ENCODE measurements around the gene ABCA4. TPM values are rescaled to one million over a fixed set of nuclear protein-coding genes. Genes with fewer than 3 reads are reported as not detected.

The ABCA4 gene
- total RNA-seq, 1 donor from 2014 or later: 1.2 TPM

DNA sequence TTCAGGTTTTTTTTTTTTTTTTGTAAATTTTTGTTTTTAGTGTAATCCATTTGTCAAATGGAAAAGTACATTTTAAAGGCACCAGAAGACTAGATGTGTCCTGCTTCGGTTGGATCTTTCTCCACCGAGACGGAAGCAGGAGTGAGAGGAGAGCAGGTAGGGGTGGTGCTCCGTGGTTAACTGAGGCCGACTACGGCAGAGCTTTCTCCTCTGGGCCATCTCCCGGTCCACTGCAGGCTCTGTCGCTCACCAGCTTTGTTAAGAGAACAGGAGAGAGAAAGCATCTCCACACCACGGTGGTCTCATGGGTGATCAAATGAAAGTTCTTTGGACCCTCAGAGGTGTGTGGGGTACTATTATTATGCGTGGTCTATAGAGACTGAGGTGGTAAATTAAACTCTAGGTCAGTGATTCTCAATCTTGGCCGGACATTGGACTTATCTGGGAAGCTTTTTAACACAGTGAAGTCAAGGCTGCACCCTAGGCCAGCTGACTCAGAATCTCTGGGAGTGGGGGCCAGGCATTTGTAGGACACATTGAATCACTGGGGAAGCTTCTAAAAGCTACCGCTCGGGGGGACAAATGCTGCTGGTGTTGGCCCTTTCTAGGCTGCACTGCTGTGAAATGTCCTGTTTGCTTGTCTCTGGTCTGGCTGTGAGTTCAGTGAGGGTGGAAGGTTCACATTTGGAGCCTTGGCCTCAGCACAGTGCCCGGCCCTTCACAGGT lies 25.0 kb downstream of the ABCA4 start:
- H3K36me3 ChIP-seq: no peaks in the 10 kb centered on the region
- H3K27me3 Mint-ChIP-seq (ENCODE audit: insufficient read depth, low read depth): peaks cover 13% of the 10 kb centered on the region
- no peaks in the 10 kb centered on the region for H3K9me3 Mint-ChIP-seq
- no peaks in the 10 kb centered on the region for H3K9me3 ChIP-seq (ENCODE audit: low read depth)
- H3K27me3 ChIP-seq: no peaks in the 10 kb centered on the region
- H2AFZ ChIP-seq (replicated peaks): no peak overlapping the region
- no peak overlapping the region for H3K4me3 ChIP-seq
- peaks cover 18% of the 10 kb centered on the region for H3F3A ChIP-seq (ENCODE audit: low read depth)
- H4K20me1 ChIP-seq (ENCODE audit: low read depth): no peaks in the 10 kb centered on the region
- peak overlapping the region; percentile 34 for H3K4me3 Mint-ChIP-seq
- H3K27ac ChIP-seq: no peak overlapping the region
- H3K79me2 ChIP-seq (ENCODE audit: low read depth): no peaks in the 10 kb centered on the region
- TF ChIP-seq EZH2phosphoT487 (IDR thresholded peaks at IDR 0.05) (no peak), EZH2 (IDR thresholded peaks at IDR 0.05) (no peak)
- TF ChIP-seq, protein P1, sequence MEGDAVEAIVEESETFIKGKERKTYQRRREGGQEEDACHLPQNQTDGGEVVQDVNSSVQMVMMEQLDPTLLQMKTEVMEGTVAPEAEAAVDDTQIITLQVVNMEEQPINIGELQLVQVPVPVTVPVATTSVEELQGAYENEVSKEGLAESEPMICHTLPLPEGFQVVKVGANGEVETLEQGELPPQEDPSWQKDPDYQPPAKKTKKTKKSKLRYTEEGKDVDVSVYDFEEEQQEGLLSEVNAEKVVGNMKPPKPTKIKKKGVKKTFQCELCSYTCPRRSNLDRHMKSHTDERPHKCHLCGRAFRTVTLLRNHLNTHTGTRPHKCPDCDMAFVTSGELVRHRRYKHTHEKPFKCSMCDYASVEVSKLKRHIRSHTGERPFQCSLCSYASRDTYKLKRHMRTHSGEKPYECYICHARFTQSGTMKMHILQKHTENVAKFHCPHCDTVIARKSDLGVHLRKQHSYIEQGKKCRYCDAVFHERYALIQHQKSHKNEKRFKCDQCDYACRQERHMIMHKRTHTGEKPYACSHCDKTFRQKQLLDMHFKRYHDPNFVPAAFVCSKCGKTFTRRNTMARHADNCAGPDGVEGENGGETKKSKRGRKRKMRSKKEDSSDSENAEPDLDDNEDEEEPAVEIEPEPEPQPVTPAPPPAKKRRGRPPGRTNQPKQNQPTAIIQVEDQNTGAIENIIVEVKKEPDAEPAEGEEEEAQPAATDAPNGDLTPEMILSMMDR (IDR thresholded peaks at IDR 0.05): no peak
- no peak for DNase-seq (ENCODE audit: low spot score)
- no peak overlapping the region for H3K4me2 ChIP-seq
- peaks cover 2% of the 10 kb centered on the region for H3K36me3 Mint-ChIP-seq
- H3K4me1 ChIP-seq: peaks cover 34% of the 10 kb centered on the region
- H3K27ac Mint-ChIP-seq: peak overlapping the region; percentile 94
- no peak overlapping the region for H3K9ac ChIP-seq
- H3K4me1 Mint-ChIP-seq: peaks cover 68% of the 10 kb centered on the region

DNA sequence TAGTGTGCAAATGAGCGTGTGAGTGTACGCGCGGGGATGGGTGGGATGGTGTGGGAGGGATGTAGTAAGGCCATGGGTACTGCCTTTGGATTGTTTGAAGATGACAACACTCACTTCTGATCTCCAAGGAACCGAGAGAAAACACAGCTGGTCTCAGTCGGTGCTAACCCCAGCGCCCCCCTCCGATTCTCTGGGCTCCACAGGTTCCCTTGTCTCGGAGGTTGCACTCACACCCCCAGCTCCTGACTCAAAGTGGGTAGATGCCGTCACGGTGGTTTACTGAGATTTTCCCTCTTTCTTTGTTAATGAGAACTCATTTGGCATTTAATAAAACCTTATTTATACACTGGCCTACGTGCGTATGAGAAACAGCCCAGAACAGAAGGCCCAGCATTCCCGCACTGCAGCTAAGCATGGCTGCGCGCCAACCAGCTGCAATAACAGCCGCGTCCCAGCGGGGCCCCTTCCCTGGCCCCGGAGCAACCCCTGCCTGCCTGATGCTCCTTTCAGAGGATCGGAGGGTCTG lies 25.8 kb downstream of the ABCA4 start:
- Histone ChIP-seq H3K9ac (no peak overlapping the region), H3K27ac (no peak overlapping the region), H3K4me2 (no peak overlapping the region), H2AFZ (replicated peaks) (no peak overlapping the region), H3K79me2 (ENCODE audit: low read depth) (no peaks in the 10 kb centered on the region), H4K20me1 (ENCODE audit: low read depth) (no peaks in the 10 kb centered on the region), H3F3A (ENCODE audit: low read depth) (peaks cover 18% of the 10 kb centered on the region), H3K27me3 (no peaks in the 10 kb centered on the region), H3K36me3 (no peaks in the 10 kb centered on the region), H3K4me1 (peaks cover 34% of the 10 kb centered on the region), H3K9me3 (ENCODE audit: low read depth) (no peaks in the 10 kb centered on the region), H3K4me3 (no peak overlapping the region)
- peaks cover 75% of the 10 kb centered on the region for H3K4me1 Mint-ChIP-seq
- TF ChIP-seq, protein P1 (IDR thresholded peaks at IDR 0.05): no peak
- TF ChIP-seq EZH2phosphoT487 (IDR thresholded peaks at IDR 0.05) (no peak), EZH2 (IDR thresholded peaks at IDR 0.05) (no peak)
- peaks cover 9% of the 10 kb centered on the region for H3K27me3 Mint-ChIP-seq (ENCODE audit: insufficient read depth, low read depth)
- H3K27ac Mint-ChIP-seq: peak overlapping the region; percentile 74
- no peak overlapping the region for H3K4me3 Mint-ChIP-seq
- DNase-seq (ENCODE audit: low spot score): no peak
- peaks cover 2% of the 10 kb centered on the region for H3K36me3 Mint-ChIP-seq
- H3K9me3 Mint-ChIP-seq: no peaks in the 10 kb centered on the region

DNA sequence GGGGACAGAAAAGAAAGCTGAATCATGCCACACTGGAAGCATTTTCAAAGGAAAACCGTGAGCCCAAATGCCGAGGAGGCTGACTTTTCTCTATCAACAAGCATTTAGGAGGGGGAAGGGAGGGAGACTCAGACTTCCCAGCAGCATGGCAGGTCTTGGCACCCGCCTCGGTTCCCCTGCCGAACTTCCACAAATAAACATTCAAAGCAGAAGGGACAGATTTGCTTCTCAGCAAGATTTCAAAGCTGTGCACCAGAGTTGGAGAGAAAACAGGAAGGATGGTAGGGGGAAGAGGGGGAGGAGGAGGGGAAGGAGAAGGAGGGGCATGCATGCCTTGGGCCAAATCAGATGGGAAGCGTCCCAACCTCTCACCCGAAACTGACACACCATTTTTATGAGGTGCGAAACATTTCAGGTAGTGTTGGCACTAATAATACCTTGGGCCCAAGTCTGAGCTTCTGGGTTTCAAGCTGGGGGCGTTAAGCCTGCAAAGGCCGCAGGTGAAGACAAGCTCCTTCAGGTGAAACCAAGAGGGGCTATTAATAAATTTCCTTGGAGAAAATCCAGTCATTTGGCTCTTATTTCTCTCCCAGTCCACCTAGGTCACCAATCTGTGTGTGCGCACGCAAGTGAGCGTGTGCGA lies 26.4 kb downstream of the ABCA4 start:
- no peaks in the 10 kb centered on the region for H3K9me3 Mint-ChIP-seq
- H3K4me1 Mint-ChIP-seq: peaks cover 75% of the 10 kb centered on the region
- no peaks in the 10 kb centered on the region for H3K79me2 ChIP-seq (ENCODE audit: low read depth)
- peaks cover 2% of the 10 kb centered on the region for H3K36me3 Mint-ChIP-seq
- H3F3A ChIP-seq (ENCODE audit: low read depth): peaks cover 18% of the 10 kb centered on the region
- H3K27ac ChIP-seq: no peak overlapping the region
- H3K4me3 Mint-ChIP-seq: no peak overlapping the region
- H3K36me3 ChIP-seq: no peaks in the 10 kb centered on the region
- H3K27ac Mint-ChIP-seq: peak overlapping the region; percentile 74
- peak overlapping the region; percentile 5 for H2AFZ ChIP-seq (replicated peaks)
- no peaks in the 10 kb centered on the region for H4K20me1 ChIP-seq (ENCODE audit: low read depth)
- H3K4me1 ChIP-seq: peaks cover 34% of the 10 kb centered on the region
- no peak for DNase-seq (ENCODE audit: low spot score)
- no peaks in the 10 kb centered on the region for H3K9me3 ChIP-seq (ENCODE audit: low read depth)
- no peak for TF ChIP-seq EZH2 (IDR thresholded peaks at IDR 0.05)
- H3K27me3 ChIP-seq: no peaks in the 10 kb centered on the region
- H3K4me3 ChIP-seq: no peak overlapping the region
- H3K9ac ChIP-seq: no peak overlapping the region
- H3K27me3 Mint-ChIP-seq (ENCODE audit: insufficient read depth, low read depth): peaks cover 9% of the 10 kb centered on the region
- H3K4me2 ChIP-seq: no peak overlapping the region

Measured in neural progenitor cell (in vitro differentiated cells).